ENCODE measurements around the gene GATD1. TPM values are rescaled to one million over a fixed set of nuclear protein-coding genes. Genes with fewer than 3 reads are reported as not detected.

GATD1 gene
- total and polyA plus RNA-seq, 2 experiments from 2014 or later: 39.3 to 51.0 TPM

DNA sequence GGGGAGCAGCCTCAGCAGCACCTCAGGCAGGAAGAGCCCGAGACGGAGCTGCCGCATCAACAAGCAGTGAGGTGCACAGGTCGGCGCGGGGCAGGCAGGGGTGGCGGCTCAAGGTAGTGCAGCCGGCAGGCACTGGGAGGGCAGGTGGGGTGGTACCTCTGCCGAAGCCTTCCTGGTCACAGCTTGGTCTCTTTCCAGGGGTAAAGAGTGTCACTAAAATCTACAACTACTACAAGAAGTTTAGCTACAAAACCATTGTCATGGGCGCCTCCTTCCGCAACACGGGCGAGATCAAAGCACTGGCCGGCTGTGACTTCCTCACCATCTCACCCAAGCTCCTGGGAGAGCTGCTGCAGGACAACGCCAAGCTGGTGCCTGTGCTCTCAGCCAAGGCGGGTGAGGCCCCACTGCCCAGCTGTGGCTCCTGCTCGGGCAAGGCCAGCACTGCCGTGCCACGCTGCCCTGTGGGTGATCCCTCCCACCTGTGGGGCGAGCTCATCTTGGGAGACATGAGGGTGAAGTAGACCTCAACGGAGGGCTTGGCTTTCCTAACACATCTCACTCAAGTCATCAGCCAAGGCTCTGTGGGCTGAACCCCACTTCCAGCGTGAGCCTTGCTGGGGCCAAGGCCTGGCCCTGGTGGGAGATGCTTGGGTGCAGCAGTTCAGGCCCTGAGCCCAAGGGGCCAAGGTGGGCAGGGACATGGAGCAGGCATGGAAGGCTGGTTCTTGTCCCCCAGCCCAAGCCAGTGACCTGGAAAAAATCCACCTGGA lies 13.6 kb downstream of the GATD1 start:
- H3K4me3 Mint-ChIP-seq: no peak overlapping the region
- Histone ChIP-seq H3K27me3 (ENCODE audit: insufficient read depth) (no peaks in the 10 kb centered on the region), H3K27ac (ENCODE audit: low read depth) (0 out of 2 replicates have a peak overlapping the region, but pooled peaks have one; percentile 32), H3K36me3 (ENCODE audit: insufficient read depth) (peaks cover 46% of the 10 kb centered on the region), H2AFZ (no peak overlapping the region), H3K4me3 (no peak overlapping the region), H4K20me1 (replicated peaks; ENCODE audit: insufficient read depth) (peaks cover 8% of the 10 kb centered on the region; the same call in 1 of the 2 replicates), H3K79me2 (replicated peaks; ENCODE audit: insufficient read depth) (no peaks in the 10 kb centered on the region), H3F3A (replicated peaks; ENCODE audit: low read depth) (peaks cover 66% of the 10 kb centered on the region), H3K9me2 (ENCODE audit: insufficient read depth) (no peaks in the 10 kb centered on the region), H3K4me1 (ENCODE audit: insufficient read depth) (peaks cover 8% of the 10 kb centered on the region), H3K4me2 (no peak overlapping the region)
- TF ChIP-seq CREB1 (CRISPR knock-in tag; IDR thresholded peaks at IDR 0.05; ENCODE audit: low read depth) (no peak), EZH2 (IDR thresholded peaks at IDR 0.05; ENCODE audit: low read depth, unreplicated experiment) (no peak), STAT1 (IDR thresholded peaks at IDR 0.05; ENCODE audit: unreplicated experiment) (no peak), POLR2AphosphoS5 (IDR thresholded peaks at IDR 0.05; ENCODE audit: low read depth) (peak; percentile 10; the same call in 1 of the 2 replicates)
- peaks cover 10% of the 10 kb centered on the region for H3K4me1 Mint-ChIP-seq
- H3K9me3 Mint-ChIP-seq: no peaks in the 10 kb centered on the region
- DNase-seq (ENCODE audit: low spot score) (no peak), ATAC-seq (peak; percentile 30)
- peaks cover 82% of the 10 kb centered on the region for H3K36me3 Mint-ChIP-seq (ENCODE audit: low read depth)
- H3K27me3 Mint-ChIP-seq (ENCODE audit: insufficient read depth, low read depth, poor library complexity): peaks cover 32% of the 10 kb centered on the region
- H3K27ac Mint-ChIP-seq: peak overlapping the region; percentile 90; the same call in 1 of the 2 replicates

DNA sequence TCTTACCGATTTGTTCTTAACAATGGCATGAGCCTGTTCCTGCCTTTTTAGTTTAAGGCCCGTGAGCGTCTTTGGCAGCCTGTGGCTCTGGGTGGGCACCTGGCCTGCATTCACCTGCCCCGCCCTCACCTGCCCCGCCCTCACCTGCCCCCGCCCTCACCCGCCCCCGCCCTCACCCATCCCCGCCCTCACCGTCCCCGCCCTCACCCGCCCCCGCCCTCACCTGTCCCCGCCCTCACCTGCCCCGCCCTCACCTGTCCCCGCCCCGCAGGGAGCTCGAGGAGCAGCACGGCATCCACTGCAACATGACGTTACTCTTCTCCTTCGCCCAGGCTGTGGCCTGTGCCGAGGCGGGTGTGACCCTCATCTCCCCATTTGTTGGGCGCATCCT lies 14.2 kb downstream of the GATD1 start:
- ATAC-seq: peak; percentile 52
- Histone ChIP-seq H2AFZ (no peak overlapping the region), H3K36me3 (ENCODE audit: insufficient read depth) (peaks cover 52% of the 10 kb centered on the region), H3K27ac (ENCODE audit: low read depth) (0 out of 2 replicates have a peak overlapping the region, but pooled peaks have one; percentile 80), H3K9me2 (ENCODE audit: insufficient read depth) (no peaks in the 10 kb centered on the region), H3K79me2 (replicated peaks; ENCODE audit: insufficient read depth) (peaks cover 4% of the 10 kb centered on the region; the same call in 1 of the 2 replicates), H3K27me3 (ENCODE audit: insufficient read depth) (no peaks in the 10 kb centered on the region), H3K4me1 (ENCODE audit: insufficient read depth) (peaks cover 8% of the 10 kb centered on the region), H3F3A (replicated peaks; ENCODE audit: low read depth) (peaks cover 66% of the 10 kb centered on the region), H3K4me2 (no peak overlapping the region), H3K4me3 (no peak overlapping the region), H4K20me1 (replicated peaks; ENCODE audit: insufficient read depth) (peaks cover 9% of the 10 kb centered on the region; the same call in 1 of the 2 replicates)
- Mint-ChIP-seq H3K27ac (peak overlapping the region; percentile 90), H3K9me3 (no peaks in the 10 kb centered on the region), H3K36me3 (ENCODE audit: low read depth) (peaks cover 88% of the 10 kb centered on the region), H3K4me1 (peaks cover 10% of the 10 kb centered on the region), H3K27me3 (ENCODE audit: insufficient read depth, low read depth, poor library complexity) (peaks cover 32% of the 10 kb centered on the region), H3K4me3 (no peak overlapping the region)
- DNase-seq (ENCODE audit: low spot score): peak; percentile 67
- TF ChIP-seq CREB1 (CRISPR knock-in tag; IDR thresholded peaks at IDR 0.05; ENCODE audit: low read depth): no peak
- TF ChIP-seq NANOG (IDR thresholded peaks at IDR 0.05; ENCODE audit: borderline replicate concordance): no peak
- no peak for TF ChIP-seq ZNF331 (CRISPR knock-in tag; IDR thresholded peaks at IDR 0.05; ENCODE audit: low read depth)
- no peak for TF ChIP-seq EZH2 (IDR thresholded peaks at IDR 0.05; ENCODE audit: low read depth, unreplicated experiment)
- no peak for TF ChIP-seq ZNF462 (CRISPR knock-in tag; IDR thresholded peaks at IDR 0.05)
- TF ChIP-seq, protein P1, sequence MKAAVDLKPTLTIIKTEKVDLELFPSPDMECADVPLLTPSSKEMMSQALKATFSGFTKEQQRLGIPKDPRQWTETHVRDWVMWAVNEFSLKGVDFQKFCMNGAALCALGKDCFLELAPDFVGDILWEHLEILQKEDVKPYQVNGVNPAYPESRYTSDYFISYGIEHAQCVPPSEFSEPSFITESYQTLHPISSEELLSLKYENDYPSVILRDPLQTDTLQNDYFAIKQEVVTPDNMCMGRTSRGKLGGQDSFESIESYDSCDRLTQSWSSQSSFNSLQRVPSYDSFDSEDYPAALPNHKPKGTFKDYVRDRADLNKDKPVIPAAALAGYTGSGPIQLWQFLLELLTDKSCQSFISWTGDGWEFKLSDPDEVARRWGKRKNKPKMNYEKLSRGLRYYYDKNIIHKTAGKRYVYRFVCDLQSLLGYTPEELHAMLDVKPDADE (IDR thresholded peaks at IDR 0.05): no peak
- no peak for TF ChIP-seq ZNF114 (CRISPR knock-in tag; IDR thresholded peaks at IDR 0.05)
- no peak for TF ChIP-seq POLR2AphosphoS5 (IDR thresholded peaks at IDR 0.05; ENCODE audit: low read depth)
- no peak for TF ChIP-seq EZH2phosphoT487 (IDR thresholded peaks at IDR 0.05; ENCODE audit: unreplicated experiment)

Data from GM23338 (cell line).